ENCODE data around the gene UNC119B.

UNC119B gene

GRCh38 chr12:120739821-120740613, 29.8 kb downstream of the UNC119B start:
- no peak for DNase-seq (ENCODE audit: low read depth)

GRCh38 chr12:120740871-120741270, 30.6 kb downstream of the UNC119B start:
- no peak for DNase-seq (ENCODE audit: low read depth)

- DNase-seq (ENCODE audit: low read depth), result no peak
Measured at GRCh38 chr12:120741476-120742421, 31.5 kb downstream of the UNC119B start.

- no peak for DNase-seq (ENCODE audit: low read depth)
Measured at GRCh38 chr12:120744922-120745493, 34.8 kb downstream of the UNC119B start.

GRCh38 chr12:120748242-120748641, 38.0 kb downstream of the UNC119B start:
- no peak for DNase-seq (ENCODE audit: low read depth)

- no peak for DNase-seq (ENCODE audit: low read depth)
Measured at GRCh38 chr12:120749256-120749655, 39.0 kb downstream of the UNC119B start.

- DNase-seq (ENCODE audit: low read depth), result no peak
Measured at GRCh38 chr12:120750806-120751205, 40.5 kb downstream of the UNC119B start.

- no peak for DNase-seq (ENCODE audit: low read depth)
Measured at GRCh38 chr12:120751389-120751788, 41.1 kb downstream of the UNC119B start.

GRCh38 chr12:120754792-120755191, 44.5 kb downstream of the UNC119B start:
- no peak for DNase-seq (ENCODE audit: low read depth)

- DNase-seq (ENCODE audit: low read depth), result no peak
Measured at GRCh38 chr12:120755269-120755668, 45.0 kb downstream of the UNC119B start.

GRCh38 chr12:120757226-120757742, 47.0 kb downstream of the UNC119B start:
- no peak for DNase-seq (ENCODE audit: low read depth)

- DNase-seq (ENCODE audit: low read depth), result no peak
Measured at GRCh38 chr12:120757949-120758348, 47.7 kb downstream of the UNC119B start.

- DNase-seq (ENCODE audit: low read depth), result no peak
Measured at GRCh38 chr12:120758798-120759590, 48.7 kb downstream of the UNC119B start.

GRCh38 chr12:120759591-120760348, 49.5 kb downstream of the UNC119B start:
- no peak for DNase-seq (ENCODE audit: low read depth)

GRCh38 chr12:120760349-120761254, 50.3 kb downstream of the UNC119B start:
- no peak for DNase-seq (ENCODE audit: low read depth)

GRCh38 chr12:120761519-120761934, 51.3 kb downstream of the UNC119B start:
- no peak for DNase-seq (ENCODE audit: low read depth)

GRCh38 chr12:120762086-120762485, 51.8 kb downstream of the UNC119B start:
- DNase-seq (ENCODE audit: low read depth), result no peak

- DNase-seq (ENCODE audit: low read depth), result no peak
Measured at GRCh38 chr12:120763250-120763649, 53.0 kb downstream of the UNC119B start.

- DNase-seq (ENCODE audit: low read depth), result no peak
Measured at GRCh38 chr12:120764816-120765215, 54.6 kb downstream of the UNC119B start.

- DNase-seq (ENCODE audit: low read depth), result no peak
Measured at GRCh38 chr12:120766566-120766965, 56.3 kb downstream of the UNC119B start.

All from stimulated activated CD8-positive, alpha-beta memory T cell treated with anti-CD3 and anti-CD28 coated beads, Interleukin-4, amount 100 ng/mL, for 24 hours (primary cell).